ENCODE results near the gene TNFRSF9. TPM values are rescaled to one million over a fixed set of nuclear protein-coding genes. Genes with fewer than 3 reads are reported as not detected.
"Not testable (repeated sequence)": the region's sequence is repeated elsewhere in the genome, so short reads cannot be mapped to it uniquely, and the experiment has no call there.

TNFRSF9 gene
- total RNA-seq, 1 donor from 2014 or later = 0.28 TPM

DNA sequence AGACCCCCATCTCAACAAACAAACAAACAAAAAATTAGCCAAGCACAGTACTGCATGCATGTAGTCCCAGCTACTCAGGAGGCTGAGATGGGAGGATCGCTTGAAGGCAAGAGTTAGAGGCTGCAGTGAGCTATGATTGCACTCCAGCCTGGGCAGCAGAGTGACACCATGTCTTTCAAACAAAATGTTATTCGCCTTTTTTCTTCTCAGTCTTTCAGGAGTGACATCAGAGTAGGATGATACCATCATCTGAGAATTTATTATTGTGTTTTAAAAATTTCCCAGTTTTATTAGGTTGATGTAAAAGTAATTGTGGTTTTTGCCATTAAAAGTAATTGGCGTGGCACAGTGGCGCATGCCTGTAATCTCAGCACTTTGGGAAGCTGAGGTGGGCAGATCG is 31.6 kb upstream of the TNFRSF9 start:
- H3K36me3 Mint-ChIP-seq (ENCODE audit: low read depth) = peaks cover 29% of the 10 kb centered on the region
- no peaks in the 10 kb centered on the region for H3K27me3 Mint-ChIP-seq (ENCODE audit: low read depth)
- DNase-seq (ENCODE audit: low read depth, low spot score) = no peak
- TF ChIP-seq, protein P1, sequence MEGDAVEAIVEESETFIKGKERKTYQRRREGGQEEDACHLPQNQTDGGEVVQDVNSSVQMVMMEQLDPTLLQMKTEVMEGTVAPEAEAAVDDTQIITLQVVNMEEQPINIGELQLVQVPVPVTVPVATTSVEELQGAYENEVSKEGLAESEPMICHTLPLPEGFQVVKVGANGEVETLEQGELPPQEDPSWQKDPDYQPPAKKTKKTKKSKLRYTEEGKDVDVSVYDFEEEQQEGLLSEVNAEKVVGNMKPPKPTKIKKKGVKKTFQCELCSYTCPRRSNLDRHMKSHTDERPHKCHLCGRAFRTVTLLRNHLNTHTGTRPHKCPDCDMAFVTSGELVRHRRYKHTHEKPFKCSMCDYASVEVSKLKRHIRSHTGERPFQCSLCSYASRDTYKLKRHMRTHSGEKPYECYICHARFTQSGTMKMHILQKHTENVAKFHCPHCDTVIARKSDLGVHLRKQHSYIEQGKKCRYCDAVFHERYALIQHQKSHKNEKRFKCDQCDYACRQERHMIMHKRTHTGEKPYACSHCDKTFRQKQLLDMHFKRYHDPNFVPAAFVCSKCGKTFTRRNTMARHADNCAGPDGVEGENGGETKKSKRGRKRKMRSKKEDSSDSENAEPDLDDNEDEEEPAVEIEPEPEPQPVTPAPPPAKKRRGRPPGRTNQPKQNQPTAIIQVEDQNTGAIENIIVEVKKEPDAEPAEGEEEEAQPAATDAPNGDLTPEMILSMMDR (conservative IDR thresholded peaks at IDR 0.05) = no peak
- H3K4me1 Mint-ChIP-seq = peaks cover 6% of the 10 kb centered on the region
- H3K4me3 Mint-ChIP-seq = no peak overlapping the region
- no peaks in the 10 kb centered on the region for H3K9me3 Mint-ChIP-seq
- H3K27ac Mint-ChIP-seq (ENCODE audit: unreplicated experiment) = no peak overlapping the region

DNA sequence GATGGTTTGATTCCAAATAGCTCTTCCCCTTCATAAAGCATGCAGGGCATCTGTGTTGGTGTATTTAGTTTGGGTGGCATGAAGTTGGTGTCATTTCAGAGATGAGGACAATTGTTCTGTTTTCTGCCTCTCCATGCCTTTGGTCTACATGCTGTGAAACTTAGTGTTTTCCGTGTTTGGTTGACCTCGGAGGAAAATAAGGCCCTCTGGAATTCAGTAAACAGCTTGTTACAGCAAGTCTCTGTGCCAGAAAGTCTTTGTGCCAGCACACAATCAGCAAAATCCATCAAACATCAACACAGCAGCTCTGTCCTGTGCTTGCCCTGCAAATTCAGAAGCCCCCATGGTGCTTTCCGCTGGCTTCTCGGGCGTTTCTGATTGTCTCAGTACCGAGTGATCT is 30.4 kb upstream of the TNFRSF9 start:
- Mint-ChIP-seq H3K36me3 (ENCODE audit: low read depth) (peaks cover 27% of the 10 kb centered on the region), H3K27ac (ENCODE audit: unreplicated experiment) (no peak overlapping the region), H3K4me1 (peaks cover 12% of the 10 kb centered on the region), H3K9me3 (no peaks in the 10 kb centered on the region), H3K27me3 (ENCODE audit: low read depth) (no peaks in the 10 kb centered on the region), H3K4me3 (no peak overlapping the region)
- DNase-seq (ENCODE audit: low read depth, low spot score) = no peak
- TF ChIP-seq, protein P1 (conservative IDR thresholded peaks at IDR 0.05) = no peak

DNA sequence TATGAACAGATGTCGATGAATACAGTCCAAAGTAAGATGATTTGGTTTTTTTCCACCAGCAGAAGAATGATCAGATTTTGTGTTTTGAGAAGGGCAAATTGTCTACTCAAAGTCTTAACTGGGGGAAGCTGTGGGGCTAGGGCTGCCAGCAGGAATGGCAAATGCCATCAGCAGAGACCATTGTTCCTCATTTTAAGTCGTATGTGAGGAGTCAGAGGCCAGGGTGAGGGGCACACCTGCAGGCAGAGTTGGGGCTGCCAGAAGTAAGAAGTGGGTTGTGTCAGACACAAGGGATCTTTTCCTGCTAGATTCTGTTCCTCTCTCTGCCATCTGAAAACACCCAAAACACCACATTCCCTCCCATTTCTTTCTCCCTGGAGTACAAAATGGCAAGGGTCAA is 29.6 kb upstream of the TNFRSF9 start:
- Mint-ChIP-seq H3K27me3 (ENCODE audit: low read depth) (no peaks in the 10 kb centered on the region), H3K27ac (ENCODE audit: unreplicated experiment) (no peak overlapping the region), H3K4me3 (no peak overlapping the region), H3K4me1 (peaks cover 9% of the 10 kb centered on the region), H3K9me3 (no peaks in the 10 kb centered on the region), H3K36me3 (ENCODE audit: low read depth) (peaks cover 24% of the 10 kb centered on the region)
- no peak for DNase-seq (ENCODE audit: low read depth, low spot score)
- TF ChIP-seq, protein P1 (conservative IDR thresholded peaks at IDR 0.05) = no peak

DNA sequence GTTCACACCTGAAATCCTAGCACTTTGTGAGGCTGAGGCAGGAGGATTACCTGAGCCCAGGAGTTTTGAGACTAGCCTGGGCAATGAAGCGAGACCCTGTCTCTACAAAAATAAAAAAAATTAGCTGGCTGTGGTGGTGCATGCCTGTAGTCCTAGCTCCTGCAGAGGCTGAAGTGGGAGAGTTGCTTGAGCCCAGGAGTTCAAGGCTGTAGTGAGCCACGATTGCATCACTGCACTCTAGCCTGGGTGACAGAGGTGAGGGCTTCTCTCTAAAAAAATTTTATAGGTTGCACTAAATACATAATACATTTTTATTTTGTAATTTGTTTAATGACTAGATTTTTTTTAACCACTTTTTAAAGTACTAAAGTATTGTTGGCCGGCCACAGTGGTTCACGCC is 27.0 kb upstream of the TNFRSF9 start:
- DNase-seq (ENCODE audit: low read depth, low spot score) = no peak
- Mint-ChIP-seq H3K4me1 (peaks cover 11% of the 10 kb centered on the region), H3K36me3 (ENCODE audit: low read depth) (peaks cover 28% of the 10 kb centered on the region), H3K4me3 (no peak overlapping the region), H3K27me3 (ENCODE audit: low read depth) (no peaks in the 10 kb centered on the region), H3K9me3 (no peaks in the 10 kb centered on the region), H3K27ac (ENCODE audit: unreplicated experiment) (no peak overlapping the region)
- TF ChIP-seq, protein P1 (conservative IDR thresholded peaks at IDR 0.05) = no peak

DNA sequence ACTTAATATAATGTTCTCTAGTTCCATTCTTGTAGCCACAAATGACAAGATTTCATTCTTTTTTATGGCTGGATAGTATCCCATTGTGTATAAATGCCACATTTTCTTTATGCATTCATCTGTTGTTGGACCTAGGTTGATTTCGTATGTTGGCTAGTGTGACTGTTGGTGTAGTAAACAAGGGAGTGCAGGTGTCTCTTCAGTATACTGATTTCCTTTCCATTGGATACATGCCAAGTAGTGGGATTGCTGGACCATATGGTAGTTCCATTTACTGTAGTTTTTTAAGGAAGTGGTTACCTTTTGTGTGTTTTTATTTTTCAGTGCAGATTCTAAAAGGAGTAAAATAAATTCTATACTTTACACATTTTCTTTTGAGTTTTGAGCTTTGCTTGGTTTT is 26.6 kb upstream of the TNFRSF9 start:
- no peak overlapping the region for H3K27ac Mint-ChIP-seq (ENCODE audit: unreplicated experiment)
- no peaks in the 10 kb centered on the region for H3K9me3 Mint-ChIP-seq
- no peaks in the 10 kb centered on the region for H3K27me3 Mint-ChIP-seq (ENCODE audit: low read depth)
- H3K4me1 Mint-ChIP-seq = peaks cover 16% of the 10 kb centered on the region
- TF ChIP-seq, protein P1 (conservative IDR thresholded peaks at IDR 0.05) = no peak
- peaks cover 25% of the 10 kb centered on the region for H3K36me3 Mint-ChIP-seq (ENCODE audit: low read depth)
- peak overlapping the region; percentile 42 for H3K4me3 Mint-ChIP-seq
- no peak for DNase-seq (ENCODE audit: low read depth, low spot score)

DNA sequence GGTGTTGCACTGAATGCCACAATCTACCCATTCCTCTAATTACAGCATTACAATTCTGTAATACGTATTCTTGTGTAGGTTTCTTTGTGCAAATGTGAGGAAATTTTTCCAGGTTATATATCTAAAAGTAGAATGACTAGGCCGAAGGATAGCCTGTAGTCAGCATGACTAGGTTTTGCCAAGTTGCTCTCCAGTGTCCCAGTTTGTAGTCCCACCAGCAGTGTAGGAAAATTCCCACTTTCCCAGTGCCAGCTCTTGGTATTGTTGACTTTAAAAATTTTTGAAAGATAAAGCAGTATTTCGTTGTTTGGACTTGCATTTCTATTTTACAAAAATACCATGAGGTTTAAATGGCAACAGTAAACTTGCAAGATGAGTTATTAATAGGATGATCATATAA is 23.8 kb upstream of the TNFRSF9 start:
- no peak overlapping the region for H3K27ac Mint-ChIP-seq (ENCODE audit: unreplicated experiment)
- peaks cover 30% of the 10 kb centered on the region for H3K4me1 Mint-ChIP-seq
- H3K27me3 Mint-ChIP-seq (ENCODE audit: low read depth) = no peaks in the 10 kb centered on the region
- TF ChIP-seq, protein P1 (conservative IDR thresholded peaks at IDR 0.05) = no peak
- DNase-seq (ENCODE audit: low read depth, low spot score) = no peak
- peak overlapping the region; percentile 79 for H3K4me3 Mint-ChIP-seq
- no peaks in the 10 kb centered on the region for H3K9me3 Mint-ChIP-seq
- H3K36me3 Mint-ChIP-seq (ENCODE audit: low read depth) = peaks cover 7% of the 10 kb centered on the region

DNA sequence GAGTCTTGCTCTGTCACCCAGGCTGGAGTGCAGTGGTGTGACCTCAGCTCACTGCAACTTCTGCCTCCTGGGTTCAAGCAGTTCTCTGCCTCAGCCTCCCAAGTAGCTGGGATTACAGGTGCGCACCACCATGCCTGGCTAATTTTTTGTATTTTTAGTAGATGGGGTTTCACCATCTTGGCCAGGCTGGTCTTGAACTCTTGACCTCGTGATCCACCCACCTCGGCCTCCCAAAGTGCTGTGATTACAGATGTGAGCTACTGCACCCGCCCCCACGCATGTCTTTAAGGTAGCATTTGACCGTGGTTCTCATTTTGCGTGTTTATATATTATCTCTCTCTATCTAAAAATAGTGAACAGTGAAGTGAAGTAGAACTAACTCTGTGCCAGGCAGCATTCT is 23.2 kb upstream of the TNFRSF9 start:
- H3K9me3 Mint-ChIP-seq; DNase-seq (ENCODE audit: low read depth, low spot score); H3K36me3 Mint-ChIP-seq (ENCODE audit: low read depth); H3K27me3 Mint-ChIP-seq (ENCODE audit: low read depth); H3K27ac Mint-ChIP-seq (ENCODE audit: unreplicated experiment): not testable (repeated sequence)
- H3K4me1 Mint-ChIP-seq = peaks cover 30% of the 10 kb centered on the region
- H3K4me3 Mint-ChIP-seq = peak overlapping the region; percentile 79

DNA sequence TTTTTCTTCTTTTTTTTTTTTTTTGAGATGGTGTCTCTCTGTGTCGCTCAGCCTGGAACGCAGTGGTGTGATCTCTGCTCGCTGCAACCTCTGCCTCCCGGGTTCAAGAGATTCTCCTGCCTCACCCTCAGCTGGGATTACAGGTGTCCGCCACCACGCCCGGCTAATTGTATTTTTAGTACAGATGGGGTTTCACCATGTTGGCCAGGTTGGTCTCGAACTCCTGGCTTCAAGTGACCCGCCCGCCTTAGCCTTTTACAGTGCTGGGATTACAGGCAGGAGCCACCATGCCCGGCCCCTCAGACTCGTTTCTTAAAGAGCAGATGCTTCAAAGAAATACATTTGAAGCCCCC is 22.7 kb upstream of the TNFRSF9 start:
- H3K36me3 Mint-ChIP-seq (ENCODE audit: low read depth); DNase-seq (ENCODE audit: low read depth, low spot score); H3K27me3 Mint-ChIP-seq (ENCODE audit: low read depth); H3K27ac Mint-ChIP-seq (ENCODE audit: unreplicated experiment); H3K9me3 Mint-ChIP-seq: not testable (repeated sequence)
- H3K4me1 Mint-ChIP-seq = peaks cover 30% of the 10 kb centered on the region
- H3K4me3 Mint-ChIP-seq = peak overlapping the region; percentile 79

Measured in neural crest cell (in vitro differentiated cells).